K562 (cell line): ENCODE data around the gene USP10. TPM values are rescaled to one million over a fixed set of nuclear protein-coding genes. Genes with fewer than 3 reads are reported as not detected.

Experiments used
- ATAC-seq: fragments of 200-7000 bp; cut with Tn5 transposase; 3 replicates; pipeline ENCODE4 v1.9.1; 2020; ENCODE audit warnings: moderate library complexity
- BruUV-seq: library from RNA; stranded (reverse); fragments of 400-500 nt; replicated peaks from 2 replicates; lab custom pipeline; 2021; lab: Mats Ljungman, UMichigan
- CTCF ChIA-PET: fragments of 300-600 bp; formaldehyde crosslinking; extraction: SDS; loops from one replicate; lab custom pipeline; 2021; ENCODE audit warnings: low intra/inter-chr PET ratio; lab: Yijun Ruan, JAX
- POLR2A ChIA-PET: fragments of 300-600, 350-650 bp; sonication (Branson Sonifier 250); formaldehyde crosslinking; extraction: SDS; loops from one replicate; lab custom pipeline; 2021; ENCODE audit warnings: antibody characterized with exemption, inconsistent platforms; lab: Yijun Ruan, JAX
- DNase-seq, 4 experiments: peaks; one replicate each; pipeline versions ENCODE4 v3.0.0 to v3.0.0-alpha.2; 2011 to 2018; ENCODE audit warnings: low spot score in 3 of 4, mixed read lengths in 3 of 4; ENCODE audit errors: extremely low read depth in 1 of 4
- FAIRE-seq: peaks from 2 replicates; lab custom pipeline; 2011; peaks lifted over from hg19 to GRCh38; lab: Jason Lieb, UNC
- H2AFZ ChIP-seq: 2 replicates; pipeline ENCODE4 v1.6.0; 2011; ENCODE audit warnings: low read depth, low read length, control low read depth, inconsistent platforms
- H3K27ac ChIP-seq: fragments of 200-600 bp; 3 replicates; pipeline ENCODE4 v1.8.0; 2011; ENCODE audit warnings: low read depth, mild to moderate bottlenecking, control low read depth, inconsistent platforms, low read length, moderate library complexity, mixed read lengths; ENCODE audit errors: extremely low read depth
- H3K27me3 ChIP-seq, 2 experiments: fragments of 300-600 bp in 1 of 2; 2 replicates in 1 of 2; 3 replicates in 1 of 2; pipeline versions ENCODE4 v1.6.0 to v1.8.0; 2011; ENCODE audit warnings: inconsistent platforms in 2 of 2, low read length in 2 of 2, mild to moderate bottlenecking in 1 of 2, mixed read lengths in 1 of 2, moderate library complexity in 1 of 2; ENCODE audit not compliant: control insufficient read depth in 2 of 2, insufficient read depth in 2 of 2
- H3K36me3 ChIP-seq: fragments of 300-600 bp; 3 replicates; pipeline ENCODE4 v1.8.0; 2011; ENCODE audit warnings: mild to moderate bottlenecking, low read length, inconsistent platforms; ENCODE audit not compliant: control insufficient read depth, insufficient read depth
- H3K4me1 ChIP-seq, 2 experiments: fragments of 200-600 bp in 1 of 2; replicated peaks in 1 of 2; 2 replicates in 1 of 2; 3 replicates in 1 of 2; pipeline versions ENCODE4 v1.5.1 to v1.8.0; 2011; ENCODE audit warnings: inconsistent platforms in 2 of 2, low read length in 2 of 2, mild to moderate bottlenecking in 1 of 2, mixed read lengths in 1 of 2, moderate library complexity in 1 of 2; ENCODE audit not compliant: control insufficient read depth in 2 of 2, insufficient read depth in 2 of 2
- H3K4me2 ChIP-seq: 2 replicates; pipeline ENCODE4 v1.6.1; 2011; ENCODE audit warnings: low read length, control low read depth, inconsistent platforms, mixed read lengths; ENCODE audit not compliant: insufficient read depth
- H3K4me3 ChIP-seq: fragments of 200-600 bp; sonication (generic), shearing (Covaris generic); 2 replicates; pipeline ENCODE4 v1.5.1; 2016; ENCODE audit warnings: control low read depth, inconsistent platforms
- H3K79me2 ChIP-seq: fragments of 200-600 bp; 3 replicates; pipeline ENCODE4 v1.8.0; 2011; ENCODE audit warnings: low read length, inconsistent platforms; ENCODE audit not compliant: control insufficient read depth, insufficient read depth
- H3K9ac ChIP-seq, 2 experiments: 2 replicates each; pipeline versions ENCODE4 v1.6.0 to v1.6.1; 2011; ENCODE audit warnings: low read depth in 2 of 2, low read length in 2 of 2, control low read depth in 1 of 2, inconsistent platforms in 1 of 2, mild to moderate bottlenecking in 1 of 2, mixed read lengths in 1 of 2; ENCODE audit not compliant: insufficient read depth in 1 of 2
- H3K9me1 ChIP-seq: one replicate; pipeline ENCODE4 v1.6.0; 2011; ENCODE audit warnings: inconsistent platforms, mild to moderate bottlenecking, low read length, moderate library complexity; ENCODE audit not compliant: control insufficient read depth, insufficient read depth
- H3K9me3 ChIP-seq: replicated peaks from 2 replicates; pipeline ENCODE4 v1.5.1; 2011; ENCODE audit warnings: low read depth, low read length, inconsistent platforms; ENCODE audit not compliant: control insufficient read depth, insufficient read depth
- H4K20me1 ChIP-seq: replicated peaks from 2 replicates; pipeline ENCODE4 v1.6.1; 2011; ENCODE audit warnings: low read length, inconsistent platforms, mixed read lengths; ENCODE audit not compliant: control insufficient read depth, insufficient read depth
- CREM ChIP-seq: IDR thresholded peaks from 2 replicates; pipeline ENCODE4 v1.6.1; 2014; ENCODE audit warnings: antibody characterized with exemption, low read depth
- DLX4 ChIP-seq: fragments of 250-450 bp; sonication (Bioruptor Pico); IDR thresholded peaks from 2 replicates; pipeline ENCODE4 v1.6.1; 2021; ENCODE audit warnings: mild to moderate bottlenecking
- HCFC1 ChIP-seq: IDR thresholded peaks from 2 replicates; pipeline ENCODE4 v1.6.1; 2012; ENCODE audit warnings: low read depth, low read length, improper control_type of control experiment
- MLLT1 ChIP-seq, 2 experiments: fragments of 450-650 bp; IDR thresholded peaks; 2 replicates each; pipeline ENCODE4 v1.6.1; 2016
- PCBP2 ChIP-seq: fragments of 200-400 bp; formaldehyde crosslinking; IDR thresholded peaks from 2 replicates; pipeline ENCODE4 v1.6.1; 2018; ENCODE audit warnings: low read length, low read depth, mild to moderate bottlenecking, moderate library complexity; ENCODE audit not compliant: poor library complexity, severe bottlenecking
- POLR3A ChIP-seq: IDR thresholded peaks from 2 replicates; pipeline ENCODE4 v1.6.1; 2011; ENCODE audit warnings: borderline replicate concordance, mild to moderate bottlenecking, moderate library complexity; ENCODE audit not compliant: insufficient read length, insufficient read depth; ENCODE audit errors: extremely low read depth
- PTRF ChIP-seq: fragments of 450-650 bp; IDR thresholded peaks from 2 replicates; pipeline ENCODE4 v1.6.1; 2016; ENCODE audit warnings: mild to moderate bottlenecking, missing genetic modification characterization, missing compliant biosample characterization
- SMARCA5 ChIP-seq: fragments of 450-650 bp; IDR thresholded peaks from 2 replicates; pipeline ENCODE4 v1.6.1; 2016
- TAF1 ChIP-seq: IDR thresholded peaks from 2 replicates; pipeline ENCODE4 v1.6.1; 2011; ENCODE audit warnings: mild to moderate bottlenecking, low read length, moderate library complexity; ENCODE audit not compliant: insufficient read depth, control insufficient read depth, severe bottlenecking; ENCODE audit errors: extremely low read depth
- ZKSCAN1 ChIP-seq: fragments of 150-350 bp; IDR thresholded peaks from 2 replicates; pipeline ENCODE4 v1.6.1; 2016; ENCODE audit warnings: low read depth, low read length
- ZZZ3 ChIP-seq: fragments of 450-650 bp; IDR thresholded peaks from 2 replicates; pipeline ENCODE4 v1.6.1; 2016; ENCODE audit warnings: antibody characterized with exemption, mild to moderate bottlenecking, moderate library complexity
- WGBS: fragments of 100-300 bp; shearing (Covaris generic); methylation state at CpG from one replicate; pipeline ENCODE4 v1.1.6; 2016; ENCODE audit warnings: low coverage, mixed read lengths; ENCODE audit not compliant: insufficient coverage; ENCODE audit errors: missing lambda C conversion rate; 5-methylcytosine and 5-hydroxymethylcytosine counted together
- in situ Hi-C: fragments of 300-500 bp; cut with MboI; formaldehyde crosslinking; loops from 4 replicates; pipeline ENCODE4 v1.15.0; 2018; ENCODE audit warnings: inconsistent platforms, mixed read lengths
- intact Hi-C: fragments of 100-400 bp; cut with micrococcal nuclease; formaldehyde crosslinking; loops from 2 replicates; pipeline ENCODE4 v1.14.2; 2022
- polyA plus RNA-seq, 8 experiments: library from polyadenylated mRNA; depleted of rRNA in 4 of 8; stranded (reverse) in 5 of 8; unstranded in 3 of 8; fragments of >200 nt; fragmentation: Nextera tagmentation in 2 of 8; fragmentation: Illumina TruSeq in 1 of 8; extraction: Ambion mirVana in 2 of 8; extraction: Trizol in 1 of 8; gene quantifications; 2 replicates each; pipeline versions ENCODE4 v1.2.1 to v1.2.3, GENCODE V29; 2011 to 2014; ENCODE audit warnings: inconsistent platforms in 1 of 8, missing spikeins in 1 of 8
- total RNA-seq, 7 experiments: library from RNA; depleted of rRNA in 6 of 7; stranded (reverse); fragments of >200 nt in 6 of 7; fragmentation: Illumina TruSeq in 2 of 7; extraction: Trizol in 2 of 7; gene quantifications; 2 replicates each; pipeline versions ENCODE4 v1.2.1 to v1.2.3, GENCODE V29; 2011 to 2021; ENCODE audit warnings: low replicate concordance in 1 of 7
- TF ChIP-seq, protein P1 (sequence below), 3 experiments: IDR thresholded peaks in 2 of 3; conservative IDR thresholded peaks in 1 of 3; 2 replicates each; pipeline ENCODE4 v1.5.1; 2011 to 2012; ENCODE audit warnings: low read length in 3 of 3, mild to moderate bottlenecking in 3 of 3, control low read depth in 2 of 3, improper control_type of control experiment in 1 of 3, inconsistent platforms in 1 of 3, low read depth in 1 of 3, mixed read lengths in 1 of 3, moderate library complexity in 1 of 3; ENCODE audit not compliant: insufficient read depth in 2 of 3
- TF ChIP-seq, protein P2 (sequence below): sonication (generic); formaldehyde crosslinking; IDR thresholded peaks from 2 replicates; pipeline ENCODE4 v1.4.0; 2020; ENCODE audit warnings: mild to moderate bottlenecking, missing genetic modification reagents

Gene USP10
- total and polyA plus RNA-seq, 9 of the 15 experiments (the other 6 are each of a cell fraction or from before 2014, with no cell fraction given): 61.7 to 197 (median 116) TPM

- intact Hi-C loops: no loop called here
- peak; percentile 23 for FAIRE-seq
- peak; percentile 76 for ATAC-seq
These were observed 47.1 kb downstream of the USP10 start for GRCh38 chr16:84746875-84747274.

More at GRCh38 chr16:84746875-84747274, 47.1 kb downstream of the USP10 start:
- peaks cover 10% of the 10 kb centered on the region for H4K20me1 ChIP-seq
- WGBS: 93% methylated on average over 11 of the region's 11 CpGs
- H3K4me1 ChIP-seq: peaks cover 0 to 9% of the 10 kb centered on the region in 2 experiments; a peak in 3 of 5 replicates
- in situ Hi-C loops: no loop called here
- POLR2A ChIA-PET: interaction anchor here (0.8 to 1.2 kb wide), 2 partner anchors 15 to 22 kb away, joined by 3 read pairs; no protein-coding TSS in a partner anchor
- no peaks in the 10 kb centered on the region for H3K9me3 ChIP-seq
- BruUV-seq: no TSS peak
- no peak overlapping the region for H3K4me3 ChIP-seq
- H3K9me1 ChIP-seq: no peaks in the 10 kb centered on the region
- no peak overlapping the region for H2AFZ ChIP-seq
- TF ChIP-seq SMARCA5: no peak
- TF ChIP-seq CREM: 0 out of 2 replicates have a peak, but pooled peaks have one; percentile 13
- peak in 1 of 2 experiments; percentile 92; a peak in 2 of 4 replicates for TF ChIP-seq MLLT1 (IDR thresholded peaks at IDR 0.05)
- no peak for TF ChIP-seq POLR3A
- TF ChIP-seq PTRF (tag): no peak
- no peak for TF ChIP-seq DLX4 (CRISPR knock-in tag)
- TF ChIP-seq ZZZ3: no peak
- no peak for TF ChIP-seq ZKSCAN1
- TF ChIP-seq HCFC1: 0 out of 2 replicates have a peak, but pooled peaks have one; percentile 19
- no peak for TF ChIP-seq PCBP2
- TF ChIP-seq, protein P1, sequence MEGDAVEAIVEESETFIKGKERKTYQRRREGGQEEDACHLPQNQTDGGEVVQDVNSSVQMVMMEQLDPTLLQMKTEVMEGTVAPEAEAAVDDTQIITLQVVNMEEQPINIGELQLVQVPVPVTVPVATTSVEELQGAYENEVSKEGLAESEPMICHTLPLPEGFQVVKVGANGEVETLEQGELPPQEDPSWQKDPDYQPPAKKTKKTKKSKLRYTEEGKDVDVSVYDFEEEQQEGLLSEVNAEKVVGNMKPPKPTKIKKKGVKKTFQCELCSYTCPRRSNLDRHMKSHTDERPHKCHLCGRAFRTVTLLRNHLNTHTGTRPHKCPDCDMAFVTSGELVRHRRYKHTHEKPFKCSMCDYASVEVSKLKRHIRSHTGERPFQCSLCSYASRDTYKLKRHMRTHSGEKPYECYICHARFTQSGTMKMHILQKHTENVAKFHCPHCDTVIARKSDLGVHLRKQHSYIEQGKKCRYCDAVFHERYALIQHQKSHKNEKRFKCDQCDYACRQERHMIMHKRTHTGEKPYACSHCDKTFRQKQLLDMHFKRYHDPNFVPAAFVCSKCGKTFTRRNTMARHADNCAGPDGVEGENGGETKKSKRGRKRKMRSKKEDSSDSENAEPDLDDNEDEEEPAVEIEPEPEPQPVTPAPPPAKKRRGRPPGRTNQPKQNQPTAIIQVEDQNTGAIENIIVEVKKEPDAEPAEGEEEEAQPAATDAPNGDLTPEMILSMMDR (IDR thresholded peaks at IDR 0.05 in 2 of 3, conservative IDR thresholded peaks at IDR 0.05 in 1 of 3; ENCODE audit: insufficient read depth in 2 of 3, low read depth in 1 of 3, low read length in 3 of 3): peak; percentile 40 to 55 (median 45)
- TF ChIP-seq, protein P2, sequence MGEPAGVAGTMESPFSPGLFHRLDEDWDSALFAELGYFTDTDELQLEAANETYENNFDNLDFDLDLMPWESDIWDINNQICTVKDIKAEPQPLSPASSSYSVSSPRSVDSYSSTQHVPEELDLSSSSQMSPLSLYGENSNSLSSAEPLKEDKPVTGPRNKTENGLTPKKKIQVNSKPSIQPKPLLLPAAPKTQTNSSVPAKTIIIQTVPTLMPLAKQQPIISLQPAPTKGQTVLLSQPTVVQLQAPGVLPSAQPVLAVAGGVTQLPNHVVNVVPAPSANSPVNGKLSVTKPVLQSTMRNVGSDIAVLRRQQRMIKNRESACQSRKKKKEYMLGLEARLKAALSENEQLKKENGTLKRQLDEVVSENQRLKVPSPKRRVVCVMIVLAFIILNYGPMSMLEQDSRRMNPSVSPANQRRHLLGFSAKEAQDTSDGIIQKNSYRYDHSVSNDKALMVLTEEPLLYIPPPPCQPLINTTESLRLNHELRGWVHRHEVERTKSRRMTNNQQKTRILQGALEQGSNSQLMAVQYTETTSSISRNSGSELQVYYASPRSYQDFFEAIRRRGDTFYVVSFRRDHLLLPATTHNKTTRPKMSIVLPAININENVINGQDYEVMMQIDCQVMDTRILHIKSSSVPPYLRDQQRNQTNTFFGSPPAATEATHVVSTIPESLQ (CRISPR knock-in tag): no peak
- TF ChIP-seq TAF1: no peak
- CTCF ChIA-PET: interaction anchor here (0.6 to 0.7 kb wide), 2 partner anchors 229 to 381 kb away, joined by 3 to 4 read pairs; no protein-coding TSS in a partner anchor
- H3K36me3 ChIP-seq: peaks cover 84% of the 10 kb centered on the region
- H3K27me3 ChIP-seq: no peaks in the 10 kb centered on the region
- no peak overlapping the region for H3K9ac ChIP-seq
- peak in 2 of 4 experiments; percentile 37 to 39 for DNase-seq
- H3K4me2 ChIP-seq: no peak overlapping the region
- peaks cover 94% of the 10 kb centered on the region for H3K79me2 ChIP-seq
- no peak overlapping the region for H3K27ac ChIP-seq
